GM23338 (cell line): ENCODE measurements around the gene CSF2.

Experiments
- CREB1 ChIP-seq: fragments of 250-450 bp; sonication (Bioruptor Pico); IDR thresholded peaks from 2 replicates; pipeline ENCODE4 v1.5.0; 2020; ENCODE audit warnings: low read depth, mild to moderate bottlenecking, moderate library complexity
- CTCF ChIP-seq, 2 experiments: fragments of 200-600 bp in 1 of 2; sonication (generic) in 1 of 2; conservative IDR thresholded peaks; 2 replicates each; pipeline versions ENCODE4 v1.5.1 to v1.6.1; 2016 to 2017; ENCODE audit warnings: antibody characterized with exemption in 2 of 2, low read depth in 2 of 2, mild to moderate bottlenecking in 2 of 2, moderate library complexity in 1 of 2
- ETS1 ChIP-seq: IDR thresholded peaks from 2 replicates; pipeline ENCODE4 v1.6.1; 2016; ENCODE audit warnings: antibody characterized with exemption
- EZH2 ChIP-seq: fragments of 200-600 bp; sonication (generic); IDR thresholded peaks from one replicate; pipeline ENCODE4 v1.8.0; 2017; ENCODE audit warnings: antibody characterized with exemption, mild to moderate bottlenecking, low read depth; ENCODE audit not compliant: unreplicated experiment
- EZH2phosphoT487 ChIP-seq: fragments of 200-600 bp; sonication (generic); IDR thresholded peaks from one replicate; pipeline ENCODE4 v1.8.1; 2018; ENCODE audit warnings: antibody characterized with exemption; ENCODE audit not compliant: unreplicated experiment
- JUNB ChIP-seq: IDR thresholded peaks from one replicate; pipeline ENCODE4 v1.6.1; 2016; ENCODE audit warnings: antibody characterized with exemption; ENCODE audit not compliant: unreplicated experiment
- POLR2AphosphoS5 ChIP-seq: IDR thresholded peaks from 2 replicates; pipeline ENCODE4 v1.6.1; 2016; ENCODE audit warnings: antibody characterized with exemption, low read depth
- REST ChIP-seq: IDR thresholded peaks from one replicate; pipeline ENCODE4 v1.6.1; 2018; ENCODE audit warnings: antibody characterized with exemption; ENCODE audit not compliant: unreplicated experiment
- STAT1 ChIP-seq: IDR thresholded peaks from one replicate; pipeline ENCODE4 v1.6.1; 2016; ENCODE audit warnings: antibody characterized with exemption; ENCODE audit not compliant: unreplicated experiment
- ZNF331 ChIP-seq: fragments of 250-450 bp; sonication (Bioruptor Pico); IDR thresholded peaks from 2 replicates; pipeline ENCODE4 v1.5.0; 2020; ENCODE audit warnings: low read depth, mild to moderate bottlenecking, moderate library complexity

GRCh38 chr5:132099076-132099748 lies 25.6 kb downstream of the CSF2 start:
- TF ChIP-seq EZH2phosphoT487 (no peak), REST (no peak), CTCF (conservative IDR thresholded peaks at IDR 0.05; ENCODE audit: low read depth in 2 of 2) (no peak), CREB1 (CRISPR knock-in tag) (no peak), POLR2AphosphoS5 (no peak), EZH2 (no peak), JUNB (no peak), STAT1 (no peak), ZNF331 (CRISPR knock-in tag) (no peak), ETS1 (no peak)
